BJ (cell line): ENCODE results near the gene LPXN. TPM values are rescaled to one million over a fixed set of nuclear protein-coding genes. Genes with fewer than 3 reads are reported as not detected.

Source experiments
- CTCF ChIA-PET: fragments of 350-600 bp; formaldehyde crosslinking; extraction: SDS; loops from one replicate; lab custom pipeline; 2021; ENCODE audit warnings: antibody characterized with exemption, inconsistent platforms; lab: Yijun Ruan, JAX
- POLR2A ChIA-PET: fragments of 300-600 bp; sonication (Branson Sonifier 250); formaldehyde crosslinking; extraction: SDS; loops from one replicate; lab custom pipeline; 2021; ENCODE audit warnings: antibody characterized with exemption; lab: Charles Lee
- DNase-seq: peaks from one replicate; pipeline ENCODE4 v3.0.0-alpha.2; 2011; ENCODE audit warnings: low read depth
- H3K27me3 ChIP-seq: 2 replicates; pipeline ENCODE4 v1.6.0; 2011; ENCODE audit warnings: low read length; ENCODE audit not compliant: control insufficient read depth, insufficient read depth
- H3K36me3 ChIP-seq: 2 replicates; pipeline ENCODE4 v1.5.1; 2011; ENCODE audit warnings: low read length; ENCODE audit not compliant: control insufficient read depth, insufficient read depth
- H3K4me3 ChIP-seq: 2 replicates; pipeline ENCODE4 v1.5.1; 2011; ENCODE audit warnings: low read depth, mild to moderate bottlenecking, control low read depth, low read length
- polyA plus RNA-seq: library from polyadenylated mRNA; depleted of rRNA; stranded (reverse); fragments of >200 nt; gene quantifications from 2 replicates; pipeline ENCODE4 v1.2.3, GENCODE V29; 2011
- TF ChIP-seq, protein P1 (sequence below): IDR thresholded peaks from 2 replicates; pipeline ENCODE4 v1.5.1; 2011; ENCODE audit warnings: low read depth, mild to moderate bottlenecking, control low read depth, inconsistent platforms, low read length, moderate library complexity; ENCODE audit not compliant: insufficient read depth

Gene LPXN
- polyA plus RNA-seq, 1 experiment: 29.2 TPM

DNA sequence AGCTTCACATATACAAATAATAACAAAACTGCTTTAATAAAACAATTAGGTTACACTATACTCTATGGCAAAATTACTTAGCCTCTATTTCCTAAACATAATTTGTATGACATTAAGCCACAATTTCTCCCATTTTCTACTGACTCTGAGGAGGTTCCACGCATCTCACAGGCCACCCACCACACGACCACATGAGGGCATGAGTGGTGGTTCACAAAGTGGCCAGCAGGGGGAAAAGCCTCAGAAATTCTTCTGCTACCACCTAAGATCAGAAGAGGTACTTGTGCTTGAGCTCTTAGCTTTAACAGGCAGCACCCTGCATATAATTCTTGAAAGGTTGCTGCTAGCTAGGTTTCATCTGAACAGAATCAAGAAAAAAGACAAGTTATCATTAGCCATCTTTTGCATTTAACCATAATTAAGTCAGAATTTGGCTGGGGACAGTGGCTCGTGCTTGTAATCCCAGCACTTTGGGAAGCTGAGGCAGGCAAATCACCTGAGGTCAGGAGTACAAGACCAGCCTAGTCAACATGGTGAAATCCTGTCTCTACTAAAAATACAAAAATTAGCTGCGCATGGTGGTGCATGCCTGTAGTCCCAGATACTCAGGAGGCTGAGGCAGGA is 7.7 kb downstream of the LPXN start:
- peaks cover 2% of the 10 kb centered on the region; the same call in 1 of the 2 replicates for H3K36me3 ChIP-seq
- POLR2A ChIA-PET: no interaction called here
- no peak overlapping the region for H3K4me3 ChIP-seq
- TF ChIP-seq, protein P1, sequence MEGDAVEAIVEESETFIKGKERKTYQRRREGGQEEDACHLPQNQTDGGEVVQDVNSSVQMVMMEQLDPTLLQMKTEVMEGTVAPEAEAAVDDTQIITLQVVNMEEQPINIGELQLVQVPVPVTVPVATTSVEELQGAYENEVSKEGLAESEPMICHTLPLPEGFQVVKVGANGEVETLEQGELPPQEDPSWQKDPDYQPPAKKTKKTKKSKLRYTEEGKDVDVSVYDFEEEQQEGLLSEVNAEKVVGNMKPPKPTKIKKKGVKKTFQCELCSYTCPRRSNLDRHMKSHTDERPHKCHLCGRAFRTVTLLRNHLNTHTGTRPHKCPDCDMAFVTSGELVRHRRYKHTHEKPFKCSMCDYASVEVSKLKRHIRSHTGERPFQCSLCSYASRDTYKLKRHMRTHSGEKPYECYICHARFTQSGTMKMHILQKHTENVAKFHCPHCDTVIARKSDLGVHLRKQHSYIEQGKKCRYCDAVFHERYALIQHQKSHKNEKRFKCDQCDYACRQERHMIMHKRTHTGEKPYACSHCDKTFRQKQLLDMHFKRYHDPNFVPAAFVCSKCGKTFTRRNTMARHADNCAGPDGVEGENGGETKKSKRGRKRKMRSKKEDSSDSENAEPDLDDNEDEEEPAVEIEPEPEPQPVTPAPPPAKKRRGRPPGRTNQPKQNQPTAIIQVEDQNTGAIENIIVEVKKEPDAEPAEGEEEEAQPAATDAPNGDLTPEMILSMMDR: peak; percentile 85
- DNase-seq: no peak
- CTCF ChIA-PET: interaction anchor here (0.8 to 5.0 kb wide), 27 partner anchors 8 to 923 kb away, joined by 3 to 28 read pairs (median 4); no protein-coding TSS in a partner anchor
- H3K27me3 ChIP-seq: no peaks in the 10 kb centered on the region

DNA sequence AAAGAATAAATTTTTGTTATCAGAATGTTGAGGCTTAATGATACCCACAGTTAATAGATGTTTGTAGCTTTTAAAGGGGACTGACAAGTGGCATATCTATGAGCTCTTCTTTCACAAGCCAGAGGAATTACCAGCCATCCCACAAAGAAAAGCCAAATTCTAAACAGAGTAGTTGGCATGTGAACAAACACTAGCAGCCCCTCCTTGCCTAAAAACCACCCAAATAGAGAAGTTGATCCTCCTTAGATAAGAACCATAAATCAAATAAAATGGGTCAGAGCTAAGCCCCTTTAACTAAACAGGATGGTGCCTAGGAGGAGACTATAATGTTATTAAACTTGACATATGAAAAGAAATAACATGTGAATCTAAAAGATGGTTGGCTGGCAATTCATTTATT is 11.4 kb downstream of the LPXN start:
- Histone ChIP-seq H3K36me3 (no peaks in the 10 kb centered on the region; the same call in 1 of the 2 replicates), H3K27me3 (no peaks in the 10 kb centered on the region), H3K4me3 (no peak overlapping the region)
- ChIA-PET CTCF (interaction anchor here (1.1 to 1.9 kb wide), 4 partner anchors 9 to 920 kb away, joined by 3 to 4 read pairs (median 4); no protein-coding TSS in a partner anchor), POLR2A (no interaction called here)
- TF ChIP-seq, protein P1: no peak
- no peak for DNase-seq

DNA sequence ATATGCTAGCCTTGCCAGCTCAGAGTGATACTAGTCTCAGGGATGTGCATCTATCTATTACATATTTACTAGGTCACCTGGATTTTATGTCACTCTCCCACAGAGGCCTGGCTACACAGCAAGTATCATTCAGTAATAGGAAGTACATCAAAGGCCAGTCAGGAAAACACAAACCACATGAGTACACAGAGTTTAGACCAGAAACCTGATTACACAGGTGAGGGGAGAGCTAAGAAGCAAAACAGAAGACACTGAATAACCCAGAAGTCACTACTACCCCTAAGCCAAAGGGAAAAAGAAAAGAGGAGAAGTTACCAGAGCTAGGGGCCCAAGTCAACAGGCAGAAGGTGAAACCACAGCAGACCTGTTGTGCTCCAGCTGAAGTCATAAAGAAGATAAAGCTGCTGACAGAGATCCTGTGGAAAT is 13.3 kb downstream of the LPXN start:
- POLR2A ChIA-PET: no interaction called here

GRCh38 chr11:58561394-58562098 is 14.1 kb downstream of the LPXN start:
- CTCF ChIA-PET: interaction anchor here (1.2 to 1.4 kb wide), 2 partner anchors 11 to 68 kb away, joined by 3 read pairs; no protein-coding TSS in a partner anchor
- H3K4me3 ChIP-seq: no peak overlapping the region
- DNase-seq: no peak
- no peaks in the 10 kb centered on the region for H3K27me3 ChIP-seq
- H3K36me3 ChIP-seq: no peaks in the 10 kb centered on the region; the same call in 1 of the 2 replicates
- TF ChIP-seq, protein P1: no peak
- POLR2A ChIA-PET: no interaction called here

More for the DNA sequence above, 13.3 kb downstream of the LPXN start:
- Histone ChIP-seq H3K36me3 (no peaks in the 10 kb centered on the region; the same call in 1 of the 2 replicates), H3K4me3 (no peak overlapping the region), H3K27me3 (no peaks in the 10 kb centered on the region)
- CTCF ChIA-PET: interaction anchor here (0.5 to 1.4 kb wide), 5 partner anchors 11 to 847 kb away, joined by 3 read pairs; no protein-coding TSS in a partner anchor
- TF ChIP-seq, protein P1: no peak
- no peak for DNase-seq

- H3K4me3 ChIP-seq: no peak overlapping the region
- CTCF ChIA-PET: interaction anchor here (1.2 to 2.7 kb wide), 2 partner anchors 7 to 69 kb away, joined by 3 to 17 read pairs; no protein-coding TSS in a partner anchor
- POLR2A ChIA-PET: no interaction called here
- H3K36me3 ChIP-seq: no peaks in the 10 kb centered on the region; the same call in 1 of the 2 replicates
- H3K27me3 ChIP-seq: no peaks in the 10 kb centered on the region
- no peak for DNase-seq
- TF ChIP-seq, protein P1: no peak
Observed at GRCh38 chr11:58560842-58561241, 14.8 kb downstream of the LPXN start.
